ENCODE measurements around the gene C2orf81. TPM values are rescaled to one million over a fixed set of nuclear protein-coding genes. Genes with fewer than 3 reads are reported as not detected.
A peak's percentile ranks its signal among the peaks of the same experiment; 100 is the strongest.

Gene C2orf81
- polyA plus RNA-seq, 1 of the 3 experiments (the other 2 are of a cell fraction): 2.5 TPM

- TF ChIP-seq IRF3 (IDR thresholded peaks at IDR 0.05; ENCODE audit: low read depth, low read length): no peak
- no peak for TF ChIP-seq TEAD4 (IDR thresholded peaks at IDR 0.05; ENCODE audit: borderline replicate concordance, insufficient read depth)
- no peak for TF ChIP-seq JUND (IDR thresholded peaks at IDR 0.05)
- TF ChIP-seq NRF1 (IDR thresholded peaks at IDR 0.05; ENCODE audit: low read depth, low read length): no peak
- no peak for TF ChIP-seq RFX5 (IDR thresholded peaks at IDR 0.05; ENCODE audit: low read length)
- no peak for TF ChIP-seq EP300 (IDR thresholded peaks at IDR 0.05; ENCODE audit: borderline replicate concordance in 1 of 2, low read depth in 1 of 2, low read length in 1 of 2)
- TF ChIP-seq MAX (IDR thresholded peaks at IDR 0.05; ENCODE audit: low read depth): no peak
- no peak for TF ChIP-seq SMC3 (IDR thresholded peaks at IDR 0.05; ENCODE audit: low read depth, low read length)
- TF ChIP-seq GABPA (IDR thresholded peaks at IDR 0.05; ENCODE audit: low read depth): no peak; the same call in 1 of the 2 replicates
- no peak for TF ChIP-seq GATA2 (CRISPR knock-in tag; IDR thresholded peaks at IDR 0.05)
- TF ChIP-seq NFIC (IDR thresholded peaks at IDR 0.05; ENCODE audit: borderline replicate concordance): no peak
- 0 out of 2 replicates have a peak, but pooled peaks have one; percentile 7 for TF ChIP-seq REST (IDR thresholded peaks at IDR 0.05; ENCODE audit: low read depth, low read length)
- TF ChIP-seq MEF2A (IDR thresholded peaks at IDR 0.05; ENCODE audit: borderline replicate concordance, low read depth): no peak
- TF ChIP-seq RAD21 (IDR thresholded peaks at IDR 0.05; ENCODE audit: low read length): no peak
- 0 out of 2 replicates have a peak, but pooled peaks have one; percentile 16 for TF ChIP-seq TAF1 (IDR thresholded peaks at IDR 0.05; ENCODE audit: borderline replicate concordance, low read depth, low read length)
- TF ChIP-seq USF2 (IDR thresholded peaks at IDR 0.05; ENCODE audit: borderline replicate concordance, low read depth, low read length): no peak
- no peak for TF ChIP-seq SIN3A (IDR thresholded peaks at IDR 0.05; ENCODE audit: borderline replicate concordance, low read depth, low read length)
- TF ChIP-seq RCOR1 (IDR thresholded peaks at IDR 0.05; ENCODE audit: low read length): no peak
- TF ChIP-seq MXI1 (IDR thresholded peaks at IDR 0.05; ENCODE audit: low read depth, low read length): peak; percentile 30; the same call in 1 of the 2 replicates
- 0 out of 2 replicates have a peak, but pooled peaks have one; percentile 4 for TF ChIP-seq YY1 (IDR thresholded peaks at IDR 0.05; ENCODE audit: low read depth)
Measured at GRCh38 chr2:74457129-74457548, 35.7 kb upstream of the C2orf81 start (continued).
